ENCODE results near the gene PDCD7. TPM values are rescaled to one million over a fixed set of nuclear protein-coding genes. Genes with fewer than 3 reads are reported as not detected.

Gene PDCD7
- total and polyA plus RNA-seq, 2 of the 4 experiments (the other 2 are of a cell fraction): 4.7 to 12.3 TPM

- no peak for TF ChIP-seq USF2 (IDR thresholded peaks at IDR 0.05; ENCODE audit: low read depth, low read length)
- TF ChIP-seq MAZ (IDR thresholded peaks at IDR 0.05; ENCODE audit: borderline replicate concordance, low read depth, low read length): no peak
- TF ChIP-seq RFX5 (IDR thresholded peaks at IDR 0.05; ENCODE audit: low read depth, low read length): no peak
- no peak for TF ChIP-seq POLR2A (IDR thresholded peaks at IDR 0.05; ENCODE audit: low read depth, low read length)
- no CpG with 5 or more reads among the region's 5 CpGs for WGBS, 2 experiments (ENCODE audit: extremely low coverage in 2 of 2, insufficient read length in 1 of 2)
- Histone ChIP-seq H3K14ac (replicated peaks; ENCODE audit: low read depth, low read length) (no peak overlapping the region), H3K9me1 (ENCODE audit: insufficient read depth, low read length) (peaks cover 9% of the 10 kb centered on the region; the same call in 1 of the 2 replicates), H2BK15ac (ENCODE audit: low read depth, low read length) (no peak overlapping the region), H3K9ac (ENCODE audit: low read depth, low read length) (no peak overlapping the region), H2BK20ac (ENCODE audit: low read depth, low read length) (no peak overlapping the region), H3K27ac (ENCODE audit: insufficient read depth, low read length) (no peak overlapping the region), H3K4ac (ENCODE audit: low read depth, low read length) (no peak overlapping the region), H4K8ac (ENCODE audit: low read depth in 2 of 2, low read length in 2 of 2) (no peak overlapping the region), H3K27me3 (ENCODE audit: control insufficient read depth, insufficient read depth, low read length) (no peaks in the 10 kb centered on the region), H3K79me1 (ENCODE audit: low read depth in 1 of 2, low read length in 2 of 2) (peaks cover 8 to 9% of the 10 kb centered on the region in 2 experiments; a peak in 3 of 4 replicates), H2AK5ac (ENCODE audit: low read depth, low read length) (no peak overlapping the region), H3K4me1 (ENCODE audit: control insufficient read depth, insufficient read depth, low read length) (no peaks in the 10 kb centered on the region), H3K36me3 (ENCODE audit: control insufficient read depth, insufficient read depth, low read length) (peaks cover 30% of the 10 kb centered on the region), H3K23ac (ENCODE audit: low read depth, low read length) (no peak overlapping the region), H3K56ac (ENCODE audit: extremely low read depth, insufficient read depth, low read length) (no peak overlapping the region), H4K5ac (ENCODE audit: low read depth, low read length) (no peak overlapping the region), H4K20me1 (ENCODE audit: insufficient read depth, low read length) (peaks cover 10% of the 10 kb centered on the region), H3K18ac (ENCODE audit: low read depth, low read length) (no peak overlapping the region), H3K9me3 (ENCODE audit: control insufficient read depth, insufficient read depth, low read length) (no peaks in the 10 kb centered on the region), H2AK9ac (replicated peaks; ENCODE audit: low read depth, low read length, poor library complexity) (no peak overlapping the region), H2BK120ac (ENCODE audit: low read depth, low read length) (no peak overlapping the region), H2AFZ (replicated peaks; ENCODE audit: low read length, poor library complexity) (no peak overlapping the region), H3K4me3 (ENCODE audit: insufficient read depth, low read depth, low read length) (no peak overlapping the region), H4K91ac (ENCODE audit: insufficient read depth, low read depth, low read length) (no peak overlapping the region), H3K4me2 (ENCODE audit: low read depth, low read length) (no peak overlapping the region), H2BK5ac (ENCODE audit: low read depth, low read length, poor library complexity, severe bottlenecking) (no peak overlapping the region)
- dilution Hi-C loops (cut with HindIII; ENCODE audit: low sequenced_read_pairs, unreplicated experiment): no loop called here
- ATAC-seq (ENCODE audit: low read depth) (no peak), DNase-seq (no peak)
- in situ Hi-C loops (cut with MboI; ENCODE audit: low sequenced_read_pairs): no loop called here
- intact Hi-C loops (cut with micrococcal nuclease): loop anchor here (10.0 kb wide), 1 partner anchor 49 kb away; no protein-coding TSS in a partner anchor
- CTCF ChIA-PET: interaction anchor here (0.6 to 0.9 kb wide), 2 partner anchors 14 to 24 kb away, joined by 3 to 6 read pairs; no protein-coding TSS in a partner anchor
- POLR2A ChIA-PET (ENCODE audit: unreplicated experiment): no interaction called here
- no TSS peak for BruUV-seq (replicated peaks)
Observed at GRCh38 chr15:65115542-65115941, 18.1 kb downstream of the PDCD7 start.
